HEK293 (cell line): ENCODE measurements around the gene AFG1L.

Source experiments
- BCL6B ChIP-seq: fragments of 450-650 bp; formaldehyde crosslinking; IDR thresholded peaks from 2 replicates; pipeline ENCODE4 v1.5.1; 2017; ENCODE audit warnings: missing biosample characterization, missing genetic modification characterization
- GLI2 ChIP-seq: fragments of 450-650 bp; formaldehyde crosslinking; IDR thresholded peaks from 2 replicates; pipeline ENCODE4; 2017; ENCODE audit warnings: missing biosample characterization, missing genetic modification characterization, low read depth, borderline replicate concordance
- GLI4 ChIP-seq: fragments of 450-650 bp; formaldehyde crosslinking; IDR thresholded peaks from 2 replicates; pipeline ENCODE4 v1.5.1; 2016; ENCODE audit warnings: missing biosample characterization, missing genetic modification characterization
- HOXC10 ChIP-seq: sonication (generic); formaldehyde crosslinking; IDR thresholded peaks from 2 replicates; pipeline ENCODE4 v1.8.1; 2023; ENCODE audit warnings: mild to moderate bottlenecking, missing genetic modification reagents
- SALL2 ChIP-seq: fragments of 450-650 bp; formaldehyde crosslinking; IDR thresholded peaks from 2 replicates; pipeline ENCODE4 v1.5.0; 2017; ENCODE audit warnings: missing biosample characterization, mild to moderate bottlenecking, missing genetic modification characterization, borderline replicate concordance
- SP7 ChIP-seq: fragments of 450-650 bp; formaldehyde crosslinking; IDR thresholded peaks from 2 replicates; pipeline ENCODE4 v1.5.1; 2016; ENCODE audit warnings: missing biosample characterization, missing genetic modification characterization
- ZBTB17 ChIP-seq: fragments of 450-650 bp; formaldehyde crosslinking; IDR thresholded peaks from 2 replicates; pipeline ENCODE4 v1.5.1; 2016; ENCODE audit warnings: missing biosample characterization, missing genetic modification characterization
- ZFP3 ChIP-seq: fragments of 450-650 bp; formaldehyde crosslinking; IDR thresholded peaks from 2 replicates; pipeline ENCODE4 v1.5.1; 2016; ENCODE audit warnings: low read depth, missing biosample characterization, missing genetic modification characterization
- ZNF140 ChIP-seq: fragments of 450-650 bp; formaldehyde crosslinking; IDR thresholded peaks from 2 replicates; pipeline ENCODE4 v1.5.1; 2016; ENCODE audit warnings: missing biosample characterization, missing genetic modification characterization
- ZNF148 ChIP-seq: fragments of 450-650 bp; formaldehyde crosslinking; IDR thresholded peaks from 2 replicates; pipeline ENCODE4 v1.5.0; 2017; ENCODE audit warnings: missing biosample characterization, missing genetic modification characterization, borderline replicate concordance
- ZNF211 ChIP-seq: fragments of 450-650 bp; formaldehyde crosslinking; IDR thresholded peaks from 2 replicates; pipeline ENCODE4 v1.5.1; 2016; ENCODE audit warnings: low read depth, missing biosample characterization, missing genetic modification characterization
- ZNF214 ChIP-seq: fragments of 450-650 bp; formaldehyde crosslinking; IDR thresholded peaks from 2 replicates; pipeline ENCODE4 v1.5.1; 2017; ENCODE audit warnings: missing biosample characterization, mild to moderate bottlenecking, missing genetic modification characterization, borderline replicate concordance
- ZNF248 ChIP-seq: fragments of 450-650 bp; formaldehyde crosslinking; IDR thresholded peaks from 2 replicates; pipeline ENCODE4 v1.5.1; 2017; ENCODE audit warnings: missing biosample characterization, missing genetic modification characterization
- ZNF350 ChIP-seq: fragments of 450-650 bp; formaldehyde crosslinking; IDR thresholded peaks from 2 replicates; pipeline ENCODE4 v1.5.0; 2017; ENCODE audit warnings: missing biosample characterization, mild to moderate bottlenecking, missing genetic modification characterization
- ZNF362 ChIP-seq: fragments of 450-650 bp; formaldehyde crosslinking; IDR thresholded peaks from 2 replicates; pipeline ENCODE4 v1.5.1; 2016; ENCODE audit warnings: missing biosample characterization, missing genetic modification characterization
- ZNF48 ChIP-seq: fragments of 450-650 bp; formaldehyde crosslinking; IDR thresholded peaks from 2 replicates; pipeline ENCODE4 v1.5.1; 2016; ENCODE audit warnings: missing biosample characterization, missing genetic modification characterization
- ZNF514 ChIP-seq: fragments of 450-650 bp; formaldehyde crosslinking; IDR thresholded peaks from 2 replicates; pipeline ENCODE4 v1.5.1; 2016; ENCODE audit warnings: missing biosample characterization, missing genetic modification characterization
- ZNF555 ChIP-seq: fragments of 450-650 bp; formaldehyde crosslinking; conservative IDR thresholded peaks from 2 replicates; pipeline ENCODE4 v1.5.1; 2017; ENCODE audit warnings: missing biosample characterization, mild to moderate bottlenecking, missing genetic modification characterization, inconsistent platforms
- ZNF558 ChIP-seq: fragments of 450-650 bp; formaldehyde crosslinking; IDR thresholded peaks from 2 replicates; pipeline ENCODE4 v1.5.1; 2016; ENCODE audit warnings: missing biosample characterization, missing genetic modification characterization
- ZNF585B ChIP-seq: fragments of 450-650 bp; formaldehyde crosslinking; IDR thresholded peaks from 2 replicates; pipeline ENCODE4 v1.5.1; 2016; ENCODE audit warnings: missing biosample characterization, missing genetic modification characterization
- ZNF610 ChIP-seq: fragments of 450-650 bp; formaldehyde crosslinking; IDR thresholded peaks from 2 replicates; pipeline ENCODE4 v1.5.1; 2016; ENCODE audit warnings: missing biosample characterization, missing genetic modification characterization, borderline replicate concordance
- ZNF677 ChIP-seq: fragments of 450-650 bp; IDR thresholded peaks from 2 replicates; pipeline ENCODE4 v1.5.0; 2018; ENCODE audit warnings: missing biosample characterization, mild to moderate bottlenecking, missing genetic modification characterization, moderate library complexity
- ZNF837 ChIP-seq: fragments of 450-650 bp; formaldehyde crosslinking; IDR thresholded peaks from 2 replicates; pipeline ENCODE4 v1.5.1; 2016; ENCODE audit warnings: missing biosample characterization, missing genetic modification characterization
- ZNF843 ChIP-seq: fragments of 450-650 bp; formaldehyde crosslinking; IDR thresholded peaks from 2 replicates; pipeline ENCODE4 v1.5.1; 2016; ENCODE audit warnings: missing biosample characterization, missing genetic modification characterization
- ZSCAN18 ChIP-seq: fragments of 450-650 bp; formaldehyde crosslinking; IDR thresholded peaks from 2 replicates; pipeline ENCODE4 v1.5.1; 2016; ENCODE audit warnings: missing biosample characterization, missing genetic modification characterization
- TF ChIP-seq, protein P1 (sequence below): fragments of 450-650 bp; formaldehyde crosslinking; IDR thresholded peaks from 2 replicates; pipeline ENCODE4 v1.5.1; 2016; ENCODE audit warnings: missing biosample characterization, missing genetic modification characterization, low read depth
- TF ChIP-seq, protein P2 (sequence below): fragments of 450-650 bp; formaldehyde crosslinking; IDR thresholded peaks from 2 replicates; pipeline ENCODE4 v1.5.1; 2016; ENCODE audit warnings: missing biosample characterization, missing genetic modification characterization

The AFG1L gene

DNA sequence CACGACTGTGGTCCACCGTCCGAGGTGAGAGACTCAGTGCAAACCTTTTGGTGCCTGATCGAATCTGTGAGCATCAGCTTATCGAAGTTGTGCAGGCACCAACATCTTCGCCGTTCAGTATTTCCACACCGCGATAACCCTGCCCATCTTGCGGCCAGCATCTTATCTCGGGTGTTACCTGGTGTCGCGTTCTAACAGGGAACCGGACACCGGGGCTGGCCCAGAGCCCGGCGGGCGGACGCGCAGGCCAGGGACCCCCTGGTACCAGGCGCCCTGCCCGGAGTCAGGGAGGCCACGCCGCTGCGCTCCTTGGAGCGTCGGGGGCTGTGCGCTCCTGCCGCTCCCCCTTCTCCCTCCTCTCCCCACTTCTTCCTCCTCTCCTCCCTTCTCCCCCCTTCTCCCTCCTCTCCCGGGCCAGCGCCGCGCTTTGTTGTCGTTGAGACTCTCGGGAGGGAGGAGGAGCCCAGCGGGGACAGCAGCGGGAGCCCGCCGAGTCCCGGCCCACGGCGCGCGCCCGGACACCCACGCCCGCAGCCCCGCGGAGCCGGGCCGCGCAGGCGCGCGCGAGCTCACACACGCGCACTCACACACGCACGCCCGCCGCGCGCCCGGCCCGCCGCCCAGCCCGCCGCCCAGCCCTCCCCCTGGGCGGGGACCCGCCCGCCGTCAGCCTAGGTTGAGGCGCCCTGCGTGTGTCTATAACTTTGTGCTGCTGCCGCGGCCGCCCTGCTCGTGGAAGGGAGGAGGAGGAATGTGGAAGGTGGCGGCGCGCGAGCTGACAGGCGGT lies 264.4 kb downstream of the AFG1L start (continued):
- TF ChIP-seq ZNF362 (tag by site-specific recombination): no peak
- peak; percentile 90 for TF ChIP-seq ZBTB17 (tag by site-specific recombination)
- TF ChIP-seq HOXC10 (CRISPR knock-in tag): no peak
- TF ChIP-seq ZSCAN18 (tag by site-specific recombination): no peak
- TF ChIP-seq ZNF610 (tag by site-specific recombination): peak; percentile 93
- TF ChIP-seq ZNF48 (tag by site-specific recombination): no peak
- TF ChIP-seq BCL6B (tag by site-specific recombination): no peak
- TF ChIP-seq GLI2: no peak
- no peak for TF ChIP-seq ZNF248 (tag by site-specific recombination)
- TF ChIP-seq ZNF211 (tag by site-specific recombination): no peak
- no peak for TF ChIP-seq ZNF140 (tag by site-specific recombination)
- TF ChIP-seq ZNF837: no peak
- no peak for TF ChIP-seq ZNF514 (tag by site-specific recombination)
- no peak for TF ChIP-seq ZNF555 (tag by site-specific recombination)
- TF ChIP-seq SP7 (tag by site-specific recombination): no peak; the same call in 1 of the 2 replicates
- TF ChIP-seq ZNF677: no peak
- TF ChIP-seq, protein P1, sequence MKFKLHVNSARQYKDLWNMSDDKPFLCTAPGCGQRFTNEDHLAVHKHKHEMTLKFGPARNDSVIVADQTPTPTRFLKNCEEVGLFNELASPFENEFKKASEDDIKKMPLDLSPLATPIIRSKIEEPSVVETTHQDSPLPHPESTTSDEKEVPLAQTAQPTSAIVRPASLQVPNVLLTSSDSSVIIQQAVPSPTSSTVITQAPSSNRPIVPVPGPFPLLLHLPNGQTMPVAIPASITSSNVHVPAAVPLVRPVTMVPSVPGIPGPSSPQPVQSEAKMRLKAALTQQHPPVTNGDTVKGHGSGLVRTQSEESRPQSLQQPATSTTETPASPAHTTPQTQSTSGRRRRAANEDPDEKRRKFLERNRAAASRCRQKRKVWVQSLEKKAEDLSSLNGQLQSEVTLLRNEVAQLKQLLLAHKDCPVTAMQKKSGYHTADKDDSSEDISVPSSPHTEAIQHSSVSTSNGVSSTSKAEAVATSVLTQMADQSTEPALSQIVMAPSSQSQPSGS (tag by site-specific recombination): no peak
- TF ChIP-seq ZNF558 (tag by site-specific recombination): no peak
- TF ChIP-seq ZNF350 (tag by site-specific recombination): no peak
- peak; percentile 37; the same call in 1 of the 2 replicates for TF ChIP-seq ZNF843 (tag by site-specific recombination)
- TF ChIP-seq ZFP3 (tag by site-specific recombination): no peak
- TF ChIP-seq, protein P2, sequence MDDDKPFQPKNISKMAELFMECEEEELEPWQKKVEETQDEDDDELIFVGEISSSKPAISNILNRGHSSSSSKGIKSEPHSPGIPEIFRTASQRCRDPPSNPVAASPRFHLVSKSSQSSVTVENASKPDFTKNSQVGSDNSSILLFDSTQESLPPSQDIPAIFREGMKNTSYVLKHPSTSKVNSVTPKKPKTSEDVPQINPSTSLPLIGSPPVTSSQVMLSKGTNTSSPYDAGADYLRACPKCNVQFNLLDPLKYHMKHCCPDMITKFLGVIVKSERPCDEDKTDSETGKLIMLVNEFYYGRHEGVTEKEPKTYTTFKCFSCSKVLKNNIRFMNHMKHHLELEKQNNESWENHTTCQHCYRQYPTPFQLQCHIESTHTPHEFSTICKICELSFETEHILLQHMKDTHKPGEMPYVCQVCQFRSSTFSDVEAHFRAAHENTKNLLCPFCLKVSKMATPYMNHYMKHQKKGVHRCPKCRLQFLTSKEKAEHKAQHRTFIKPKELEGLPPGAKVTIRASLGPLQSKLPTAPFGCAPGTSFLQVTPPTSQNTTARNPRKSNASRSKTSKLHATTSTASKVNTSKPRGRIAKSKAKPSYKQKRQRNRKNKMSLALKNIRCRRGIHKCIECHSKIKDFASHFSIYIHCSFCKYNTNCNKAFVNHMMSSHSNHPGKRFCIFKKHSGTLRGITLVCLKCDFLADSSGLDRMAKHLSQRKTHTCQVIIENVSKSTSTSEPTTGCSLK (tag by site-specific recombination): no peak
- no peak for TF ChIP-seq SALL2 (tag by site-specific recombination)
- TF ChIP-seq ZNF148 (tag by site-specific recombination): no peak
- no peak for TF ChIP-seq ZNF214 (tag by site-specific recombination)
- TF ChIP-seq GLI4 (tag by site-specific recombination): 0 out of 2 replicates have a peak, but pooled peaks have one; percentile 31
- no peak for TF ChIP-seq ZNF585B (tag by site-specific recombination)
